ENCODE measurements around the gene TBC1D10A. TPM values are rescaled to one million over a fixed set of nuclear protein-coding genes. Genes with fewer than 3 reads are reported as not detected.
A peak's percentile ranks its signal among the peaks of the same experiment; 100 is the strongest.

TBC1D10A gene
- total RNA-seq, 1 experiment from 2014 or later, result 18.6 TPM

GRCh38 chr22:30318799-30319419 is 7.8 kb downstream of the TBC1D10A start:
- POLR2A ChIA-PET, result interaction anchor here (0.9 kb wide), 1 partner anchor 9 kb away, joined by 3 read pairs; no protein-coding TSS in a partner anchor
- ATAC-seq (peak; percentile 63), DNase-seq (ENCODE audit: low read depth, low spot score) (no peak)
- H3K9me2 ChIP-seq (ENCODE audit: insufficient read depth), result no peaks in the 10 kb centered on the region
- no peak overlapping the region for H3K4me3 ChIP-seq (replicated peaks in 1 of 2; ENCODE audit: low read depth in 1 of 2, low read length in 2 of 2)
- RAD21 ChIA-PET (ENCODE audit: low non-redundant PET in 1 of 2, low total read pairs in 2 of 2, uncharacterized antibody in 2 of 2, unreplicated experiment in 2 of 2), result no interaction called here
- H3K36me3 ChIP-seq (ENCODE audit: control insufficient read depth in 1 of 2, insufficient read depth in 2 of 2, low read length in 2 of 2), result no peaks in the 10 kb centered on the region
- H3K79me2 ChIP-seq (ENCODE audit: insufficient read depth, low read length), result peaks cover 5% of the 10 kb centered on the region; the same call in 1 of the 2 replicates
- TF ChIP-seq POLR2AphosphoS5 (IDR thresholded peaks at IDR 0.05; ENCODE audit: low read depth, low read length) (no peak), ZNF274 (IDR thresholded peaks at IDR 0.05; ENCODE audit: low read depth, low read length) (no peak), ATF3 (IDR thresholded peaks at IDR 0.05) (no peak), JUND (IDR thresholded peaks at IDR 0.05) (no peak), YY1 (IDR thresholded peaks at IDR 0.05; ENCODE audit: extremely low read depth, insufficient replicate concordance, low read depth, low read length) (no peak), EGR1 (IDR thresholded peaks at IDR 0.05; ENCODE audit: low read depth) (no peak), SIN3A (IDR thresholded peaks at IDR 0.05; ENCODE audit: low read depth) (no peak), EZH2phosphoT487 (IDR thresholded peaks at IDR 0.05; ENCODE audit: borderline replicate concordance) (no peak)
- no peak overlapping the region for H3K27ac ChIP-seq (ENCODE audit: low read depth, low read length)
- no peak overlapping the region for H3K4me2 ChIP-seq (ENCODE audit: low read length)
- H3K9ac ChIP-seq (ENCODE audit: low read length), result no peak overlapping the region
- H2AFZ ChIP-seq (ENCODE audit: low read depth, low read length, poor library complexity, severe bottlenecking), result no peak overlapping the region
- CTCF ChIA-PET, result no interaction called here
- no peaks in the 10 kb centered on the region for H4K20me1 ChIP-seq (ENCODE audit: insufficient read depth)
- no peaks in the 10 kb centered on the region for H3K27me3 ChIP-seq (ENCODE audit: insufficient read depth, low read length)
- BruUV-seq (replicated peaks), result no TSS peak
- H3K9me3 ChIP-seq (ENCODE audit: control insufficient read depth in 1 of 2, insufficient read depth in 1 of 2, low read depth in 1 of 2, low read length in 2 of 2), result no peaks in the 10 kb centered on the region
- intact Hi-C loops (cut with micrococcal nuclease), result no loop called here
- peaks cover 10 to 22% of the 10 kb centered on the region in 2 experiments for H3K4me1 ChIP-seq (ENCODE audit: control insufficient read depth in 1 of 2, insufficient read depth in 2 of 2, low read length in 2 of 2)

GRCh38 chr22:30317778-30318177 is 9.0 kb downstream of the TBC1D10A start:
- CTCF ChIA-PET, result no interaction called here
- no peaks in the 10 kb centered on the region for H3K9me2 ChIP-seq (ENCODE audit: insufficient read depth)
- intact Hi-C loops (cut with micrococcal nuclease), result no loop called here
- H4K20me1 ChIP-seq (ENCODE audit: insufficient read depth), result no peaks in the 10 kb centered on the region
- POLR2A ChIA-PET, result interaction anchor here (0.9 to 1.0 kb wide), 2 partner anchors 9 to 85 kb away, joined by 3 read pairs; partner anchors contain the start of gene TBC1D10A
- TF ChIP-seq SRF (IDR thresholded peaks at IDR 0.05; ENCODE audit: low read depth) (no peak), CBX3 (IDR thresholded peaks at IDR 0.05; ENCODE audit: low read depth) (no peak), MAX (IDR thresholded peaks at IDR 0.05) (no peak), ELF1 (IDR thresholded peaks at IDR 0.05; ENCODE audit: borderline replicate concordance, low read depth) (no peak)
- no peak overlapping the region for H3K27ac ChIP-seq (ENCODE audit: low read depth, low read length)
- no peak overlapping the region for H3K4me2 ChIP-seq (ENCODE audit: low read length)
- peaks cover 13 to 32% of the 10 kb centered on the region in 2 experiments for H3K4me1 ChIP-seq (ENCODE audit: control insufficient read depth in 1 of 2, insufficient read depth in 2 of 2, low read length in 2 of 2)
- DNase-seq (ENCODE audit: low read depth, low spot score) (no peak), ATAC-seq (no peak)
- RAD21 ChIA-PET (ENCODE audit: low non-redundant PET in 1 of 2, low total read pairs in 2 of 2, uncharacterized antibody in 2 of 2, unreplicated experiment in 2 of 2), result no interaction called here
- H3K9ac ChIP-seq (ENCODE audit: low read length), result no peak overlapping the region
- no TSS peak for BruUV-seq (replicated peaks)
- peaks cover 6% of the 10 kb centered on the region; the same call in 1 of the 2 replicates for H3K79me2 ChIP-seq (ENCODE audit: insufficient read depth, low read length)
- no peaks in the 10 kb centered on the region for H3K9me3 ChIP-seq (ENCODE audit: control insufficient read depth in 1 of 2, insufficient read depth in 1 of 2, low read depth in 1 of 2, low read length in 2 of 2)
- H3K36me3 ChIP-seq (ENCODE audit: control insufficient read depth in 1 of 2, insufficient read depth in 2 of 2, low read length in 2 of 2), result no peaks in the 10 kb centered on the region
- H3K27me3 ChIP-seq (ENCODE audit: insufficient read depth, low read length), result no peaks in the 10 kb centered on the region
- H3K4me3 ChIP-seq (replicated peaks in 1 of 2; ENCODE audit: low read depth in 1 of 2, low read length in 2 of 2), result no peak overlapping the region
- H2AFZ ChIP-seq (ENCODE audit: low read depth, low read length, poor library complexity, severe bottlenecking), result no peak overlapping the region

All from HCT116 (cell line).